Liver (tissue), 9 donors: ENCODE results near the gene GRK2. TPM values are rescaled to one million over a fixed set of nuclear protein-coding genes. Genes with fewer than 3 reads are reported as not detected.

Experiments used
- DNase-seq: peaks from one replicate; pipeline ENCODE4 v3.0.0-alpha.2; 2017; ENCODE audit warnings: low spot score
- H3K27ac ChIP-seq, 2 donors: one replicate each; pipeline ENCODE4 v1.7.0; 2013; ENCODE audit warnings: inconsistent platforms in 2 of 2, low read length in 2 of 2, control low read depth in 1 of 2, low read depth in 1 of 2, mild to moderate bottlenecking in 1 of 2
- H3K27me3 ChIP-seq, 4 donors: one replicate each; pipeline versions ENCODE4 v1.6.1 to v1.7.0; 2013; ENCODE audit warnings: low read length in 3 of 4, inconsistent platforms in 1 of 4, mild to moderate bottlenecking in 1 of 4, moderate library complexity in 1 of 4; ENCODE audit not compliant: control insufficient read depth in 4 of 4, insufficient read depth in 4 of 4
- H3K36me3 ChIP-seq, 4 donors: one replicate each; pipeline versions ENCODE4 v1.6.1 to v1.7.0; 2013; ENCODE audit warnings: low read length in 3 of 4, mild to moderate bottlenecking in 3 of 4, low read depth in 1 of 4, moderate library complexity in 1 of 4; ENCODE audit not compliant: control insufficient read depth in 4 of 4, insufficient read depth in 3 of 4
- H3K4me1 ChIP-seq, 4 donors: one replicate each; pipeline versions ENCODE4 v1.6.1 to v1.7.0; 2013; ENCODE audit warnings: low read length in 3 of 4, mild to moderate bottlenecking in 3 of 4, moderate library complexity in 1 of 4; ENCODE audit not compliant: control insufficient read depth in 4 of 4, insufficient read depth in 4 of 4
- H3K4me3 ChIP-seq, 3 donors: one replicate each; pipeline versions ENCODE4 v1.6.1 to v1.7.0; 2013; ENCODE audit warnings: low read length in 3 of 3, control low read depth in 1 of 3, low read depth in 1 of 3, mild to moderate bottlenecking in 1 of 3
- H3K9ac ChIP-seq, 2 donors: one replicate each; pipeline ENCODE4 v1.7.0; 2013; ENCODE audit warnings: low read length in 2 of 2, mild to moderate bottlenecking in 2 of 2, moderate library complexity in 2 of 2, control low read depth in 1 of 2, low read depth in 1 of 2
- H3K9me3 ChIP-seq, 4 donors: one replicate each; pipeline versions ENCODE4 v1.6.1 to v1.7.0; 2013; ENCODE audit warnings: low read length in 3 of 4; ENCODE audit not compliant: control insufficient read depth in 4 of 4
- EGR1 ChIP-seq, 2 donors: IDR thresholded peaks; 2 replicates each; pipeline ENCODE4 v1.6.1; 2016 to 2018; ENCODE audit warnings: antibody characterized with exemption in 2 of 2, low read depth in 2 of 2
- FOXA1 ChIP-seq: IDR thresholded peaks from 2 replicates; pipeline ENCODE4 v1.6.1; 2016; ENCODE audit warnings: antibody characterized with exemption
- FOXA2 ChIP-seq: IDR thresholded peaks from 2 replicates; pipeline ENCODE4 v1.6.1; 2016; ENCODE audit warnings: antibody characterized with exemption
- GABPA ChIP-seq, 2 donors: IDR thresholded peaks in 1 of 2; conservative IDR thresholded peaks in 1 of 2; 2 replicates each; pipeline ENCODE4 v1.6.1; 2016; ENCODE audit warnings: antibody characterized with exemption in 2 of 2, mild to moderate bottlenecking in 1 of 2, moderate library complexity in 1 of 2
- HNF4A ChIP-seq, 2 donors: conservative IDR thresholded peaks; 2 replicates each; pipeline ENCODE4 v1.6.1; 2016; ENCODE audit warnings: antibody characterized with exemption in 2 of 2, mild to moderate bottlenecking in 2 of 2
- HNF4G ChIP-seq: IDR thresholded peaks from 2 replicates; pipeline ENCODE4 v1.6.1; 2016; ENCODE audit warnings: antibody characterized with exemption
- JUND ChIP-seq, 2 donors: IDR thresholded peaks; 2 replicates each; pipeline ENCODE4 v1.6.1; 2016; ENCODE audit warnings: antibody characterized with exemption in 2 of 2
- NR2F2 ChIP-seq: IDR thresholded peaks from 2 replicates; pipeline ENCODE4 v1.6.1; 2016; ENCODE audit warnings: antibody characterized with exemption
- RAD21 ChIP-seq, 2 donors: IDR thresholded peaks; 2 replicates each; pipeline ENCODE4 v1.6.1; 2016; ENCODE audit warnings: antibody characterized with exemption in 2 of 2, mild to moderate bottlenecking in 2 of 2
- RXRA ChIP-seq, 2 donors: IDR thresholded peaks; 2 replicates each; pipeline ENCODE4 v1.6.1; 2017 to 2018; ENCODE audit warnings: antibody characterized with exemption in 2 of 2, mild to moderate bottlenecking in 1 of 2
- SP1 ChIP-seq: IDR thresholded peaks from 2 replicates; pipeline ENCODE4 v1.6.1; 2018; ENCODE audit warnings: antibody characterized with exemption, mild to moderate bottlenecking
- TAF1 ChIP-seq: conservative IDR thresholded peaks from 2 replicates; pipeline ENCODE4 v1.6.1; 2016; ENCODE audit warnings: antibody characterized with exemption, mild to moderate bottlenecking
- YY1 ChIP-seq: IDR thresholded peaks from 2 replicates; pipeline ENCODE4 v1.6.1; 2016; ENCODE audit warnings: antibody characterized with exemption, mild to moderate bottlenecking
- WGBS: extraction: QIAGEN DNeasy Blood & Tissue Kit; methylation state at CpG from one replicate; pipeline ENCODE4 v1.1.7; 2013; 5-methylcytosine and 5-hydroxymethylcytosine counted together
- polyA plus RNA-seq, 2 donors: library from polyadenylated mRNA; stranded (reverse) in 1 of 2; unstranded in 1 of 2; fragments of 200-250 nt in 1 of 2; fragments of >200 nt in 1 of 2; fragmentation: Nextera tagmentation in 1 of 2; extraction: Ambion mirVana in 1 of 2; gene quantifications; one replicate each; pipeline versions ENCODE4 v1.2.1 to v1.2.3, GENCODE V29; 2013 to 2015
- total RNA-seq, 2 donors: library from RNA; depleted of rRNA; stranded (reverse); fragments of >200 nt; gene quantifications; one replicate each; pipeline ENCODE4 v1.2.3, GENCODE V29; 2014
- TF ChIP-seq, protein P1 (sequence below): IDR thresholded peaks from 2 replicates; pipeline ENCODE4 v1.6.1; 2016; ENCODE audit warnings: antibody characterized with exemption
- TF ChIP-seq, protein P2 (sequence below): IDR thresholded peaks from 2 replicates; pipeline ENCODE4 v1.6.1; 2016; ENCODE audit warnings: antibody characterized with exemption, mild to moderate bottlenecking
- TF ChIP-seq, protein P3 (sequence below): IDR thresholded peaks from 2 replicates; pipeline ENCODE4 v1.6.1; 2016; ENCODE audit warnings: antibody characterized with exemption
- TF ChIP-seq, protein P4 (sequence below): IDR thresholded peaks from 2 replicates; pipeline ENCODE4 v1.6.1; 2016; ENCODE audit warnings: antibody characterized with exemption
- donor health status: healthy.
- donor health status: healthy.
- donor health status: healthy.
- donor health status: healthy.
- donor health status: healthy.

Gene GRK2
- total and polyA plus RNA-seq, 4 donors = 13.4 to 41.4 (median 31.7) TPM

DNA sequence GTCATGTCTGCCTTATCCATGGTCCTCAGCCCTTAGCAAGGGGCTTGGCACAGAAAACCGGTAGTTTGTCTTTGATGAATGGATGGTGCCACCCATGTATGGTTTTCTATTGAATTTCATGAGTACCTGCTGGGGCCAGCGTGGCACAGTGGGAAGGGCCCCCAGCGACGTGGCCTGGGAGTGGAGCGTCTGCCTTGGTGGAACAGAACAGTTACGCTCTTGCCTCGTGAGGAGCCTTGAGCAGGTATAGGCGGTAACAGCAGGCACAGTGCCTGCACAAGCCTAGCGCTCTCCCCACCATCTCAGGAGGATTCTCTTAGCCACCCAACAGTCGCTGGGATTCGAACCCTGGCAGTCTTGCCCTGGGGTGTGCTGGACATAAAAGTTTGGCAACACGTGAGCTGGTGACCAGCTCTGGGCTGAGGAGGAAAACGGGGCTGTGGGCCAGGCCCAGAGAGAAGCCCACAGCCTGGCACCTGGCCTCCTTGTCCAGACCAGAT, 34.0 kb downstream of the GRK2 start (continued):
- TF ChIP-seq, protein P1, sequence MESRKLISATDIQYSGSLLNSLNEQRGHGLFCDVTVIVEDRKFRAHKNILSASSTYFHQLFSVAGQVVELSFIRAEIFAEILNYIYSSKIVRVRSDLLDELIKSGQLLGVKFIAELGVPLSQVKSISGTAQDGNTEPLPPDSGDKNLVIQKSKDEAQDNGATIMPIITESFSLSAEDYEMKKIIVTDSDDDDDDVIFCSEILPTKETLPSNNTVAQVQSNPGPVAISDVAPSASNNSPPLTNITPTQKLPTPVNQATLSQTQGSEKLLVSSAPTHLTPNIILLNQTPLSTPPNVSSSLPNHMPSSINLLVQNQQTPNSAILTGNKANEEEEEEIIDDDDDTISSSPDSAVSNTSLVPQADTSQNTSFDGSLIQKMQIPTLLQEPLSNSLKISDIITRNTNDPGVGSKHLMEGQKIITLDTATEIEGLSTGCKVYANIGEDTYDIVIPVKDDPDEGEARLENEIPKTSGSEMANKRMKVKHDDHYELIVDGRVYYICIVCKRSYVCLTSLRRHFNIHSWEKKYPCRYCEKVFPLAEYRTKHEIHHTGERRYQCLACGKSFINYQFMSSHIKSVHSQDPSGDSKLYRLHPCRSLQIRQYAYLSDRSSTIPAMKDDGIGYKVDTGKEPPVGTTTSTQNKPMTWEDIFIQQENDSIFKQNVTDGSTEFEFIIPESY = no peak
- TF ChIP-seq EGR1 (IDR thresholded peaks at IDR 0.05; ENCODE audit: low read depth in 2 of 2) = no peak
- TF ChIP-seq, protein P2, sequence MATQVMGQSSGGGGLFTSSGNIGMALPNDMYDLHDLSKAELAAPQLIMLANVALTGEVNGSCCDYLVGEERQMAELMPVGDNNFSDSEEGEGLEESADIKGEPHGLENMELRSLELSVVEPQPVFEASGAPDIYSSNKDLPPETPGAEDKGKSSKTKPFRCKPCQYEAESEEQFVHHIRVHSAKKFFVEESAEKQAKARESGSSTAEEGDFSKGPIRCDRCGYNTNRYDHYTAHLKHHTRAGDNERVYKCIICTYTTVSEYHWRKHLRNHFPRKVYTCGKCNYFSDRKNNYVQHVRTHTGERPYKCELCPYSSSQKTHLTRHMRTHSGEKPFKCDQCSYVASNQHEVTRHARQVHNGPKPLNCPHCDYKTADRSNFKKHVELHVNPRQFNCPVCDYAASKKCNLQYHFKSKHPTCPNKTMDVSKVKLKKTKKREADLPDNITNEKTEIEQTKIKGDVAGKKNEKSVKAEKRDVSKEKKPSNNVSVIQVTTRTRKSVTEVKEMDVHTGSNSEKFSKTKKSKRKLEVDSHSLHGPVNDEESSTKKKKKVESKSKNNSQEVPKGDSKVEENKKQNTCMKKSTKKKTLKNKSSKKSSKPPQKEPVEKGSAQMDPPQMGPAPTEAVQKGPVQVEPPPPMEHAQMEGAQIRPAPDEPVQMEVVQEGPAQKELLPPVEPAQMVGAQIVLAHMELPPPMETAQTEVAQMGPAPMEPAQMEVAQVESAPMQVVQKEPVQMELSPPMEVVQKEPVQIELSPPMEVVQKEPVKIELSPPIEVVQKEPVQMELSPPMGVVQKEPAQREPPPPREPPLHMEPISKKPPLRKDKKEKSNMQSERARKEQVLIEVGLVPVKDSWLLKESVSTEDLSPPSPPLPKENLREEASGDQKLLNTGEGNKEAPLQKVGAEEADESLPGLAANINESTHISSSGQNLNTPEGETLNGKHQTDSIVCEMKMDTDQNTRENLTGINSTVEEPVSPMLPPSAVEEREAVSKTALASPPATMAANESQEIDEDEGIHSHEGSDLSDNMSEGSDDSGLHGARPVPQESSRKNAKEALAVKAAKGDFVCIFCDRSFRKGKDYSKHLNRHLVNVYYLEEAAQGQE = no peak
- no peak for TF ChIP-seq GABPA (IDR thresholded peaks at IDR 0.05 in 1 of 2, conservative IDR thresholded peaks at IDR 0.05 in 1 of 2)
- TF ChIP-seq NR2F2 = no peak

DNA sequence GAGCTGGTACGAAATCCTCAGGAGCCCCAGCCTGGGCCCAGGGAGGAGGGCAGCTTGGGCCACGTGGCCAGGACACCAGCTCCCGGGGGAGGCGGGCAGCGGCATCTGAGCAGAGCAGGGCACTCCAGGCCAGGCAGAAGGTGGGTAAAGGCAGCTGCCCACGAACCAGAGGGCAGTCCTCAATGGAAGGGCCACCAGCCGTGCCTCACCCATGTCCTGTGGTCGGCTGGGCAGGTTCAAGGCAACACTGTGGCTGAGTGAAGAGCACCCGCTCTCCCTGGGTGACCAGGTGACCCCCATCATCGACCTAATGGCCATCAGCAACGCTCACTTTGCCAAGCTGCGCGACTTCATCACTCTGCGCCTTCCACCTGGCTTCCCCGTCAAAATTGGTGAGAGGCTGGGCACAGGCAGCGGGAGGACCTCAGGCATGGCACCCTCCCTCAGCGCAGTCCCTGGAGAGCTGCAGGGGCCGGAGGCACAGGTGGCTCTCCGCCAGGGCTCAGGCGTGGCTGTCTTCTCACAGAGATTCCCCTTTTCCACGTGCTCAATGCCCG, 34.6 kb downstream of the GRK2 start:
- Histone ChIP-seq H3K27ac (no peak overlapping the region), H3K27me3 (no peaks in the 10 kb centered on the region), H3K36me3 (peaks cover 5 to 16% (median 8%) of the 10 kb centered on the region in 4 donors), H3K4me3 (no peak overlapping the region), H3K9ac (no peak overlapping the region), H3K4me1 (peaks cover 13 to 35% (median 20%) of the 10 kb centered on the region in 4 donors), H3K9me3 (no peaks in the 10 kb centered on the region)
- 96% methylated on average over 22 of the region's 22 CpGs for WGBS
- no peak for DNase-seq
- TF ChIP-seq YY1 (no peak), FOXA2 (no peak), HNF4A (conservative IDR thresholded peaks at IDR 0.05) (no peak), FOXA1 (no peak), RXRA (IDR thresholded peaks at IDR 0.05) (no peak), JUND (IDR thresholded peaks at IDR 0.05) (no peak), GABPA (IDR thresholded peaks at IDR 0.05 in 1 of 2, conservative IDR thresholded peaks at IDR 0.05 in 1 of 2) (no peak), NR2F2 (no peak)
- TF ChIP-seq, protein P3, sequence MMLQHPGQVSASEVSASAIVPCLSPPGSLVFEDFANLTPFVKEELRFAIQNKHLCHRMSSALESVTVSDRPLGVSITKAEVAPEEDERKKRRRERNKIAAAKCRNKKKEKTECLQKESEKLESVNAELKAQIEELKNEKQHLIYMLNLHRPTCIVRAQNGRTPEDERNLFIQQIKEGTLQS = no peak

DNA sequence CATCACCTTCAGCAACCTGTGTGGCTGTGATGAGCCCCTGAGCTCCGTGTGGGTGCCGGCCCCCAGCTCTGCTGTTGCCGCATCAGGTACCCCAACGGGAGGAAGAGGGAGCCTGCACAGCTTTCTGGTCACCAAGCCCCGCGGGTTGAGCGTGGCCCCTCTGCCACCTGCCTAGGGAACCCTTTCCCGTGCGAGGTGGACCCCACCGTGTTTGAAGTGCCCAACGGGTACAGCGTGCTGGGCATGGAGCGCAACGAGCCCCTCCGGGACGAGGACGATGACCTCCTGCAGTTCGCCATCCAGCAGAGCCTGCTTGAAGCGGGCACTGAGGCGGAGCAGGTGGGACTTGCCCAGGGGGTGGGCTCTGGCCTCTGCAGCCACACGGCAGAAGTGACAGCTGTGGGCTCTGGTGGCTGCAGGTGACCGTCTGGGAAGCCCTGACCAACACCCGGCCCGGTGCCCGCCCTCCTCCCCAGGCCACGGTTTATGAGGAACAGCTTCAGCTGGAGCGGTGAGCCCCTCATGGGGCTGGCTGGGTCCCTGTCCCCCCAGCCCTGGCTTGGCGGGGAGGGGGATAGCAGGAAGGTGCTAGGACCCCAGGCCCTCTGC, 35.1 kb downstream of the GRK2 start:
- peaks cover 13 to 35% (median 20%) of the 10 kb centered on the region in 4 donors for H3K4me1 ChIP-seq
- no peak overlapping the region for H3K4me3 ChIP-seq
- no peak for DNase-seq
- H3K9ac ChIP-seq = no peak overlapping the region
- peaks cover 5 to 16% (median 8%) of the 10 kb centered on the region in 4 donors for H3K36me3 ChIP-seq
- no peak overlapping the region for H3K27ac ChIP-seq
- WGBS = 95% methylated on average over 28 of the region's 28 CpGs
- H3K27me3 ChIP-seq = no peaks in the 10 kb centered on the region
- no peaks in the 10 kb centered on the region for H3K9me3 ChIP-seq
- TF ChIP-seq EGR1 (IDR thresholded peaks at IDR 0.05; ENCODE audit: low read depth in 2 of 2) = no peak
- TF ChIP-seq, protein P1 = no peak
- TF ChIP-seq NR2F2 = no peak
- TF ChIP-seq YY1 = no peak
- no peak for TF ChIP-seq RXRA (IDR thresholded peaks at IDR 0.05)
- no peak for TF ChIP-seq HNF4G
- TF ChIP-seq HNF4A (conservative IDR thresholded peaks at IDR 0.05) = no peak
- TF ChIP-seq RAD21 (IDR thresholded peaks at IDR 0.05) = no peak
- TF ChIP-seq SP1 = no peak
- TF ChIP-seq TAF1 = no peak
- no peak for TF ChIP-seq FOXA1
- TF ChIP-seq, protein P2 = no peak
- TF ChIP-seq FOXA2 = no peak
- TF ChIP-seq, protein P4, sequence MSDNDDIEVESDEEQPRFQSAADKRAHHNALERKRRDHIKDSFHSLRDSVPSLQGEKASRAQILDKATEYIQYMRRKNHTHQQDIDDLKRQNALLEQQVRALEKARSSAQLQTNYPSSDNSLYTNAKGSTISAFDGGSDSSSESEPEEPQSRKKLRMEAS = no peak
- no peak for TF ChIP-seq JUND (IDR thresholded peaks at IDR 0.05)
